ENCODE data around the gene RANBP17. TPM values are rescaled to one million over a fixed set of nuclear protein-coding genes. Genes with fewer than 3 reads are reported as not detected.

The RANBP17 gene
- total and polyA plus RNA-seq, 2 of the 4 experiments (the other 2 are of a cell fraction), result 8.2 to 29.0 TPM

GRCh38 chr5:171335616-171336015 lies 473.8 kb downstream of the RANBP17 start:
- H2BK5ac ChIP-seq (ENCODE audit: low read depth, low read length, poor library complexity, severe bottlenecking), result no peak overlapping the region
- no peak overlapping the region for H4K8ac ChIP-seq (ENCODE audit: low read depth in 2 of 2, low read length in 2 of 2)
- dilution Hi-C loops (cut with HindIII; ENCODE audit: low sequenced_read_pairs, unreplicated experiment) (no loop called here), intact Hi-C loops (cut with micrococcal nuclease) (loop anchor here (2.0 kb wide), 4 partner anchors 65 to 591 kb away; no protein-coding TSS in a partner anchor), in situ Hi-C loops (cut with MboI; ENCODE audit: low sequenced_read_pairs) (loop anchor here (5.0 to 25.0 kb wide), 2 partner anchors 128 to 348 kb away; no protein-coding TSS in a partner anchor)
- H3K27ac ChIP-seq (ENCODE audit: insufficient read depth, low read length), result no peak overlapping the region
- H3K18ac ChIP-seq (ENCODE audit: low read depth, low read length), result no peak overlapping the region
- H2AFZ ChIP-seq (replicated peaks; ENCODE audit: low read length, poor library complexity), result no peak overlapping the region
- H3K9ac ChIP-seq (ENCODE audit: low read depth, low read length), result no peak overlapping the region
- POLR2A ChIA-PET (ENCODE audit: unreplicated experiment), result no interaction called here
- no peak overlapping the region for H2AK9ac ChIP-seq (replicated peaks; ENCODE audit: low read depth, low read length, poor library complexity)
- H3K36me3 ChIP-seq (ENCODE audit: control insufficient read depth, insufficient read depth, low read length), result no peaks in the 10 kb centered on the region
- H2BK120ac ChIP-seq (ENCODE audit: low read depth, low read length), result no peak overlapping the region
- no peaks in the 10 kb centered on the region for H4K20me1 ChIP-seq (ENCODE audit: insufficient read depth, low read length)
- no peak overlapping the region for H4K91ac ChIP-seq (ENCODE audit: insufficient read depth, low read depth, low read length)
- H2BK15ac ChIP-seq (ENCODE audit: low read depth, low read length), result no peak overlapping the region
- ATAC-seq (ENCODE audit: low read depth) (no peak), DNase-seq (no peak)
- H4K5ac ChIP-seq (ENCODE audit: low read depth, low read length), result no peak overlapping the region
- BruUV-seq (replicated peaks), result no TSS peak
- 60% methylated on average over 1 of the region's 8 CpGs; no CpG with 5 or more reads in 1 of the 2 experiments for WGBS, 2 experiments (ENCODE audit: extremely low coverage in 2 of 2, insufficient read length in 1 of 2)
- H3K27me3 ChIP-seq (ENCODE audit: control insufficient read depth, insufficient read depth, low read length), result peaks cover 25% of the 10 kb centered on the region
- no peaks in the 10 kb centered on the region for H3K79me1 ChIP-seq (ENCODE audit: low read depth in 1 of 2, low read length in 2 of 2)
- no peak overlapping the region for H2BK20ac ChIP-seq (ENCODE audit: low read depth, low read length)
- no peaks in the 10 kb centered on the region for H3K9me1 ChIP-seq (ENCODE audit: insufficient read depth, low read length)
- CTCF ChIA-PET, result interaction anchor here (2.0 kb wide), 1 partner anchor 128 kb away, joined by 7 read pairs; no protein-coding TSS in a partner anchor
- no peak overlapping the region for H3K4me2 ChIP-seq (ENCODE audit: low read depth, low read length)
- H3K23ac ChIP-seq (ENCODE audit: low read depth, low read length), result no peak overlapping the region
- no peaks in the 10 kb centered on the region for H3K4me1 ChIP-seq (ENCODE audit: control insufficient read depth, insufficient read depth, low read length)
- no peak overlapping the region for H3K4me3 ChIP-seq (ENCODE audit: insufficient read depth, low read depth, low read length)
- H3K14ac ChIP-seq (replicated peaks; ENCODE audit: low read depth, low read length), result no peak overlapping the region
- H3K56ac ChIP-seq (ENCODE audit: extremely low read depth, insufficient read depth, low read length), result no peak overlapping the region
- H3K4ac ChIP-seq (ENCODE audit: low read depth, low read length), result no peak overlapping the region
- TF ChIP-seq MXI1 (IDR thresholded peaks at IDR 0.05; ENCODE audit: borderline replicate concordance, low read depth, low read length), result no peak
- TF ChIP-seq FOS (IDR thresholded peaks at IDR 0.05; ENCODE audit: low read depth, low read length), result no peak
- no peak for TF ChIP-seq NFE2L2 (IDR thresholded peaks at IDR 0.05; ENCODE audit: low read depth, low read length)
- no peak for TF ChIP-seq MAFK (IDR thresholded peaks at IDR 0.05; ENCODE audit: low read depth, low read length)
- no peak for TF ChIP-seq POLR2A (IDR thresholded peaks at IDR 0.05; ENCODE audit: low read depth, low read length)
- no peak for TF ChIP-seq RFX5 (IDR thresholded peaks at IDR 0.05; ENCODE audit: low read depth, low read length)
- no peak for TF ChIP-seq SMC3 (IDR thresholded peaks at IDR 0.05; ENCODE audit: low read depth, low read length)
- TF ChIP-seq CHD1 (IDR thresholded peaks at IDR 0.05; ENCODE audit: low read depth, low read length), result no peak
- TF ChIP-seq CEBPB (IDR thresholded peaks at IDR 0.05; ENCODE audit: low read depth, low read length), result no peak
- TF ChIP-seq RAD21 (IDR thresholded peaks at IDR 0.05; ENCODE audit: low read length), result no peak
- TF ChIP-seq MAZ (IDR thresholded peaks at IDR 0.05; ENCODE audit: borderline replicate concordance, low read depth, low read length), result no peak
- no peak overlapping the region for H2AK5ac ChIP-seq (ENCODE audit: low read depth, low read length)
- no peaks in the 10 kb centered on the region for H3K9me3 ChIP-seq (ENCODE audit: control insufficient read depth, insufficient read depth, low read length)

Data from IMR-90 (cell line).